IPS DF 6.9 (cell line): ENCODE data around the gene SLAMF9.

Experiments
- DNase-seq: peaks from one replicate; pipeline ENCODE4 v3.0.0-alpha.2; 2013; ENCODE audit warnings: low read depth, low spot score
- H3K27ac ChIP-seq: one replicate; pipeline ENCODE4 v1.5.1; 2013; ENCODE audit warnings: low read length, control low read depth
- H3K27me3 ChIP-seq: 2 replicates; pipeline ENCODE4 v1.6.1; 2013; ENCODE audit warnings: mild to moderate bottlenecking, low read length; ENCODE audit not compliant: control insufficient read depth, insufficient read depth
- H3K36me3 ChIP-seq: 2 replicates; pipeline ENCODE4 v1.6.1; 2013; ENCODE audit warnings: low read length; ENCODE audit not compliant: control insufficient read depth, insufficient read depth
- H3K4me1 ChIP-seq: 2 replicates; pipeline ENCODE4 v1.6.1; 2013; ENCODE audit warnings: low read length; ENCODE audit not compliant: control insufficient read depth, insufficient read depth
- H3K4me3 ChIP-seq: 2 replicates; pipeline ENCODE4 v1.5.1; 2013; ENCODE audit warnings: mild to moderate bottlenecking, low read length
- H3K9me3 ChIP-seq: 2 replicates; pipeline ENCODE4 v1.6.1; 2013; ENCODE audit warnings: low read length, inconsistent platforms; ENCODE audit not compliant: control insufficient read depth, insufficient read depth
- WGBS: extraction: QIAGEN DNeasy Blood & Tissue Kit; methylation state at CpG from one replicate; pipeline ENCODE4 v1.1.7; 2013; ENCODE audit warnings: mixed read lengths, missing lambda C conversion rate; ENCODE audit not compliant: insufficient read length, insufficient coverage; 5-methylcytosine and 5-hydroxymethylcytosine counted together

The SLAMF9 gene

DNA sequence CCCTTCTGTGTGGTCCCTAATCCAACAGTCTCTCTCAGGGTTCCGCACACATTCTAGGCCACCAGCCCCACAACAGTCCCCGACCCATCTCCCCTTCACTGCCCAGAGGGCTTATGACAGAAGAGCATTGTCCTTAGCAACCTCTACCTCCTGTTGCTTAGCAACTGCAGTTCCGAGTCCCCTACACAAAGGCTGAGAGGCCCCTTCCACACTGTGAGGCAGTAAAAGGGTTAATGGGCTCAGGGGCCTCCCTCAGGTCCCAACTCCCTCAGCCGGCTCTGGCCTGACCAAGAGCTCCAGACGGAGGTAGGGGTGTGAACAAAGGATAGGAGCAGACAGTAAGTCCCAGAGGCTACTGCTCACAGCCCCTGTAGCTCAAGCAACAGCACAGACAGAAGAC, 12.9 kb downstream of the SLAMF9 start:
- DNase-seq, result no peak
- Histone ChIP-seq H3K4me3 (no peak overlapping the region), H3K27ac (no peak overlapping the region), H3K4me1 (peaks cover 7% of the 10 kb centered on the region), H3K9me3 (no peaks in the 10 kb centered on the region), H3K27me3 (no peaks in the 10 kb centered on the region), H3K36me3 (0 out of 2 replicates have a peak, but pooled peaks cover 2% of the 10 kb centered on the region)
- WGBS, result no CpG with 5 or more reads among the region's 5 CpGs

DNA sequence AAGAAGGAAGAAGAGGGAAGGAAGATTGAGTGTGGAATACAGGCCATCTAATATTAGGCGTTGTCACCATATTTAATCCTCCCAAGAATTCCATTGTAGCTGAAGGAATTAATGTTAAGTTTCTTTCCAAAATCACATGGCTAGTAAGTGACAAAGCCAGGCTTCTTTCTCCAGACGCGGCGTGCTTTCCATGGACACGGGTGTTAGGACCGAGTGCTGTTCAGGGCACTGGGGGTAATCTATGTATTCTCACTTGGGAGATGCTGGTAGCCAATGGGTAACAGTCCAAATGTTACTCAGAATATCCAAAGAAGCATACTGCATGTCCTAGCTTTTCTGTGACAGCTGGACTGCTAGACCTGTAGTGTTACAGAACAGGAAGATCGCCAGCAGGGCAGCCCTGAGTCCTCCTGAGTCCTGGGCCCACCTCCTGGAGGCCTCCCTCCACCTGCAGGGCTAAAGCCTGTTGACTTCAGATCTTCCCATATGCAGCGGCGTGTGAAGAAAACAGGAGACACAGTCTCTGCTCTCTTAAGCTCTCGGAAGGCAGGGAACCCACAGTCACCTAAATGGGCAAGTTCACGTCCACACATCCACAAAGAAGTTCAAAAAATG, 13.9 kb downstream of the SLAMF9 start:
- DNase-seq, result no peak

DNA sequence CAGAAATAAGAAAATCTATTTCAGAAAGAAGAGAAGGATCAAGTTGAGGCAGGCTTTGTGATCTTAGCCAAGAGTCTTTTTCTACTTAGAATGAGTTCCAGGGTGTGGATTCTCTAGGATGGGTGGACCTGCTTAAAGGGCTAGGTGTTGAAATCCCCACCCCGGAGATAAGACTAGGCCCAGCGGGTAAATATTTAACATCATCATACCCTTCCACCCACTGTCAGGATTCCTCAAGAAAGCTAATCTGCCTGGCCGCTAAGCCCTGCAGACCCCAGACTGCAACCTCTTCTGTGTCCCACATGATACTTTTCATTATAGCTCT, 14.4 kb downstream of the SLAMF9 start:
- Histone ChIP-seq H3K4me3 (no peak overlapping the region), H3K27ac (no peak overlapping the region), H3K4me1 (peaks cover 7% of the 10 kb centered on the region), H3K9me3 (no peaks in the 10 kb centered on the region), H3K36me3 (peaks cover 7% of the 10 kb centered on the region; the same call in 1 of the 2 replicates), H3K27me3 (no peaks in the 10 kb centered on the region)
- no peak for DNase-seq
- no CpG with 5 or more reads among the region's 3 CpGs for WGBS

More for the DNA sequence above, 13.9 kb downstream of the SLAMF9 start:
- no CpG with 5 or more reads among the region's 11 CpGs for WGBS
- Histone ChIP-seq H3K4me3 (no peak overlapping the region), H3K27me3 (no peaks in the 10 kb centered on the region), H3K36me3 (peaks cover 7% of the 10 kb centered on the region; the same call in 1 of the 2 replicates), H3K4me1 (peaks cover 7% of the 10 kb centered on the region), H3K9me3 (no peaks in the 10 kb centered on the region), H3K27ac (no peak overlapping the region)

DNA sequence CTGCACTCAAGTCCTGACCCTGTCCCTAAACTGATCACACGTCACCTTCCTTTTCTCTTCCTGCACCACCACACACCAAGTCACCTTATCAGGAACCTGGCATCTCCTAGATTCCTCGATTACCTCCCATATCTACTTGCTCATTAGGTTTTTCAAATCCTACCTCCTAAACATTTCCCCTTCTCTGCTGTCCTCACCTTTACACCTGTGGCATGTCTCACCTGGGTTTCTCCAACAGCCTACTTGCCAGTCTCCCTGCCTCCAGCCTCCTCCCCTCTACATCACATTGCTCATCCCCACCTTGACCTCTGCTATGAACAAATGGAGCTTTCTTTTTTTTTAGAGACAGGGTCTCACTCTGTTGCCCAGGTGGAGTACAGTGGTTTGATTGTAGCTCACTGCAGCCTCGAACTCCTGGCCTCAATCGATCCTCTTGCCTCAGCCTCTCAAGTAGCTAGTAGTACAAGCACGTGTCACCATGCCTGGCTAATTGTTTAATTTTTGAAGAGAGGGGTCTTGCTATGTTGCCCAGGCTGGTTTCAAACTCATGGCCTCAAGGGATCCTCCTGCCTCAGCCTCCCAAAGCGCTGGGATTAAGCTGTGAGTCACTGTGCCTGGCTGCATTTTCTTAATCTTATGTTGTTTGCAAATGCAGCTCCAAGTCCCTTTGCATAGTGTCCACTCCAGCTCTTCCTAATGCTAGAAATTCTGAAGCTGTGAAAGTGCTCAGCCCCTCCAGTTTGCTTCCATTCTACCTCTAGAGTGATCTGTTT, 14.9 kb downstream of the SLAMF9 start:
- H3K4me3 ChIP-seq, result no peak overlapping the region
- peaks cover 5% of the 10 kb centered on the region for H3K4me1 ChIP-seq
- H3K27me3 ChIP-seq, result no peaks in the 10 kb centered on the region
- H3K9me3 ChIP-seq, result no peaks in the 10 kb centered on the region
- H3K36me3 ChIP-seq, result peaks cover 11% of the 10 kb centered on the region
- H3K27ac ChIP-seq, result no peak overlapping the region
- no peak for DNase-seq
- no CpG with 5 or more reads among the region's 6 CpGs for WGBS

DNA sequence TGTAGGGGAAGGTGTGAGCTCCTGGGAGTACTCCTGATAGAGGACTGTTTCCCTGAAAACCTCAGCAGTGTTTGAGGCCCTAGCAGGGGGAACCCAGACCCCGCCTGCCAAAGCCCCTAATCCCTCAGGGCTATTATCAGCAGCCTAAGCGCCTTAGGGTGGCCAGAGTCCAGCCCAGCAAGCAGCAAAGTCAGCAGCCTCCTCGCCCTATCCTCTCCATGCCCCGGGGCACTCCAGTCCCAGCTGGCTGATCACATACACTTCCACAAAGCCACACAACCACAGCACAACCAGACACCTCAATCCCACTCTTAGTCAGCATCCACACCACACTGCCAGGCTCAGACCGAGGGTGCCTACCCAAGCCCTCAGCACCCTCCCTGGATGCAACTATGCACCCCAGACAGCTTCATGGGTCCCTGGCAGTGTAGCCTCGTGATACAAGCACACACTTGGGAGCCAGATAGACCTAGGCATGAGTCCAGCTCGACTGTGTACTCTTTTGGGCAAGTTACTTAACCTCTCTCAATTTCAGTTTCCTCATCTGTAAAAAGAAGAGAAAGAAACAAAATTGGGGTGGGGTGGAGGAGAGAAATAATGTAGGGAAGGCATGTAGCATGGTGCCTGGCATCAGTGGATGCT, 15.7 kb downstream of the SLAMF9 start:
- H3K4me3 ChIP-seq, result no peak overlapping the region
- no CpG with 5 or more reads among the region's 7 CpGs for WGBS
- no peak overlapping the region for H3K27ac ChIP-seq
- no peaks in the 10 kb centered on the region for H3K27me3 ChIP-seq
- H3K4me1 ChIP-seq, result peaks cover 5% of the 10 kb centered on the region
- H3K36me3 ChIP-seq, result peaks cover 13% of the 10 kb centered on the region
- DNase-seq, result no peak
- no peaks in the 10 kb centered on the region for H3K9me3 ChIP-seq

DNA sequence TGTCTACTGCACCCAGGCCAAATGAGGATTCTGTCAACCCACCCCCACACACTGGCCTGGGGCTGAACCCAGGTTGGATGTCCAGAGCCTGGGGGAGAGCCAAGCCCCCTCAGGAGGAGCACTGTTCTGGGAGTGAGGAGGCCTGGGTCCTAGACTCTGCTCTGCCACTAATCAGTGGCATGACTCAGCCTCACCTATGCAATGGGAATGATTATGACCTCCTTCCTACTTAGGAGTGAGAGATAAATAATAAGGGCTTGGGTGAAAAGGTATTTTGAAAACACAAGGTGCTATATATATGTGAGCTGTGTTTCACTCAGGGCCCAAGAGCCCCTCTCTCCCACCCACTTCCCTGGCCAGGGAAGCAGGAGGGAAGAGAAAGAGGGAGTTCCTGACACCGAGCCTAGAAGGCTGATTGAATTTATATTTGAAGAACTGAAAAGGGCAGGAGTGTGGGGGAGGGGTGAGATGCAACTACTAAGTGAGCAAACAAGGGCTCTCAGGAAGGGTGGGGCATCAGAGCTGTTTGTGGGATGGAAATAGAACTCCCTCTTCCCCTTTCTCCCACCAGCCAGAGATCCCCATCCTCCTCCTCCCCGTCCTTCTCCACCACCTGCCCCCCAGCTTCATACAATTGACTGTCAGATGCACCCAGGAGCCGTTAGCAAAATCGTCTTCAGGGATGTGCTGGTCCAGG, 16.8 kb downstream of the SLAMF9 start:
- Histone ChIP-seq H3K27me3 (no peaks in the 10 kb centered on the region), H3K4me3 (no peak overlapping the region), H3K36me3 (peaks cover 13% of the 10 kb centered on the region), H3K4me1 (peaks cover 5% of the 10 kb centered on the region), H3K9me3 (no peaks in the 10 kb centered on the region), H3K27ac (no peak overlapping the region)
- no peak for DNase-seq
- WGBS, result no CpG with 5 or more reads among the region's 4 CpGs

DNA sequence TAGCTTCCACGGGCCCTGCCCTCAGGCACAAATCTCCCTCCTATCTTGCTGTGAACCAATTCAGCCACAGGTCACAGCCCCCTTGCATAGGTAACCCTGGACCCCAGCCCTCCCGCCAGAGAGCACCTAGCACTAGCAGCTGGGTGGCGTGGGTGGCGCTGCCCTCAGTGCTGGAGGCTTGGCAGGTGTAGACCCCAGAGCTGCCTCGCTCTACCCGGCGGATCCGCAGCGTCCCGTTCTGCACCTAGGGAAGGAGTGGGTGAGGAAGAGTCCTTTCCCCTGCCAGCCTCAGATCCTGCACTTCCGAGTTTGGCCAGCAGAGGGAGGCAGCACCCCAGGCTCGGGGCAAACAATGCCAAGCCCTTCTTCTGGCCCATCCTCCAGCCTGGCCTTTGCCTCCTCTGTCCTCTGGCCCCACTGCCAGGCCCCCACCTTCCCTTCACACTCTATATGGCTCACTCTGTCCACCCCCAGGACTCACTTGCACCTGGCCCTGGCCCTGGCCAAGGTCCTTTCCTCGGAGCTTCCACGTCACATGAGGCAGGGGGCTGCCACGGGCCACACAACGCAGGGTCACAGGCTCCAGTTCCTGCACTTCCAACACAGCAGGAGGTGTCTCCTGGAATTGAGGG, 17.6 kb downstream of the SLAMF9 start:
- H3K9me3 ChIP-seq, result no peaks in the 10 kb centered on the region
- WGBS, result no CpG with 5 or more reads among the region's 16 CpGs
- no peaks in the 10 kb centered on the region for H3K27me3 ChIP-seq
- no peak overlapping the region for H3K4me3 ChIP-seq
- peaks cover 5% of the 10 kb centered on the region for H3K4me1 ChIP-seq
- no peak overlapping the region for H3K27ac ChIP-seq
- DNase-seq, result no peak
- peaks cover 15% of the 10 kb centered on the region for H3K36me3 ChIP-seq

DNA sequence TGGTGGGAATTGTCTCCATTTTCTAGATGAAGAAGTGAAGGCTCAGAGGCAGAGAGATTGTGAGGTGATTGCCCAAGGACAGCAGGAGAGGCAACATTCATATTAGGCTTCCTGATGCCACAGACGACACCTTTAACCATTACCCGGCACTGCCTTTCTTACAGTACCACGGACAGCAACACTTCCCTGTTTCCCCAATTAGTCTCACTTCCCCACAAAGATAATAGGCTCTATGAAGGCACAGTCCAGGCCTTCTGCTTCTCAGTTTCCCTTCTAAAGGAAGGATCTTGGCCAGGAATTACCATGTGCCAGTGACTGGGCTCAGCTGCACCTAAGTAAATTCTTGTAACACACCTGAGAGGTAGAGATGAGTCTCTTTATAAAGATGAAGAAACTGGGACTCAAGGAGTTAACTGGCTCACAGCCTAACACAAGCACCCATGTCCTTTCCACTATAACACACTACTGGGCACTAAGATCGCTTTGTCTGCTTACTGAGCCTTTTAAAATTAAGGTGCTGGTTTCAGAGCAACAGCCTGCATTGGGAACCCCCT, 18.2 kb downstream of the SLAMF9 start:
- Histone ChIP-seq H3K27me3 (no peaks in the 10 kb centered on the region), H3K4me1 (peaks cover 5% of the 10 kb centered on the region), H3K36me3 (peaks cover 17% of the 10 kb centered on the region), H3K9me3 (no peaks in the 10 kb centered on the region), H3K4me3 (no peak overlapping the region), H3K27ac (no peak overlapping the region)
- no CpG with 5 or more reads among the region's 4 CpGs for WGBS
- DNase-seq, result no peak

DNA sequence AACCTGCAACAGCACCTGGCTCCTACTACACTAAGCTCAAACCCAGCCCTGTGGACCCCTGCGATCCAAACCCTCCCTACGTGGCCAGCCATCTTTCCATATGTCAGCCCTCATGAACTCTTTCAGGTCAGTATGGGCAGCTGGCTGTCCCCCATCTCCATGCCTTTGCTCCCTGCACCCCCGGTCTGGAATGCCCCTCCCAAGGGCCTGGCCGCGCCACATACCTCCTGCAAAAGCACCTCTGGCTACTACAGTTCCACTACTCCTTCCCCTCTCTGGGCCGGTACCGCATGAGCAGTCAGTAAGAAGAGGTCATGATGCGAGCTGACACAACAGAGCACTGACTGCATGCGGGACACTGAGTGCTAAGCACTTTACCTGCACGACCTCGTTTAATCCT, 18.7 kb downstream of the SLAMF9 start:
- WGBS, result no CpG with 5 or more reads among the region's 11 CpGs
- peaks cover 17% of the 10 kb centered on the region for H3K36me3 ChIP-seq
- no peaks in the 10 kb centered on the region for H3K27me3 ChIP-seq
- no peak for DNase-seq
- H3K4me1 ChIP-seq, result peaks cover 5% of the 10 kb centered on the region
- no peak overlapping the region for H3K4me3 ChIP-seq
- H3K27ac ChIP-seq, result no peak overlapping the region
- H3K9me3 ChIP-seq, result no peaks in the 10 kb centered on the region
